Prostate gland (tissue), 2 donors: ENCODE data around the gene ELOA.

Experiments
- CTCF ChIP-seq, 4 experiments: fragments of 200-600 bp in 2 of 4; fragments of 450-650 bp in 2 of 4; sonication (generic) in 2 of 4; IDR thresholded peaks; 1 replicate in 3 of 4; 2 replicates in 1 of 4; pipeline ENCODE4 v1.5.1; 2016 to 2019; ENCODE audit warnings: antibody characterized with exemption in 4 of 4, mild to moderate bottlenecking in 2 of 4, moderate library complexity in 2 of 4
- POLR2A ChIP-seq: fragments of 450-650 bp; IDR thresholded peaks from one replicate; pipeline ENCODE4 v1.6.1; 2016; ENCODE audit warnings: antibody characterized with exemption, mild to moderate bottlenecking

- TF ChIP-seq CTCF (IDR thresholded peaks at IDR 0.05) (no peak), POLR2A (no peak)
These were observed 32.9 kb downstream of the ELOA start for GRCh38 chr1:23776217-23776616.
